Central memory CD4-positive, alpha-beta T cell (primary cell): ENCODE measurements around the gene CCDC110.
A peak's percentile ranks its signal among the peaks of the same experiment; 100 is the strongest.

Source experiments
- DNase-seq: peaks from one replicate; pipeline ENCODE4 v3.0.0; 2022

The CCDC110 gene

GRCh38 chr4:185470501-185471195 lies 885 bp downstream of the CCDC110 start:
- peak; percentile 59 for DNase-seq

GRCh38 chr4:185469580-185470154 lies 1.9 kb downstream of the CCDC110 start:
- DNase-seq: no peak

GRCh38 chr4:185468999-185469398 lies 2.5 kb downstream of the CCDC110 start:
- no peak for DNase-seq

- DNase-seq: no peak
These were observed 3.5 kb downstream of the CCDC110 start for GRCh38 chr4:185467991-185468390.

GRCh38 chr4:185467101-185467500 lies 4.4 kb downstream of the CCDC110 start:
- no peak for DNase-seq

GRCh38 chr4:185465707-185466106 lies 5.8 kb downstream of the CCDC110 start:
- no peak for DNase-seq

GRCh38 chr4:185464887-185465286 lies 6.6 kb downstream of the CCDC110 start:
- DNase-seq: no peak

GRCh38 chr4:185464183-185464582 lies 7.3 kb downstream of the CCDC110 start:
- DNase-seq: no peak

GRCh38 chr4:185463541-185463940 lies 8.0 kb downstream of the CCDC110 start:
- DNase-seq: no peak

GRCh38 chr4:185461565-185461964 lies 10.0 kb downstream of the CCDC110 start:
- no peak for DNase-seq

- no peak for DNase-seq
These were observed 14.4 kb downstream of the CCDC110 start for GRCh38 chr4:185457136-185457535.

- DNase-seq: no peak
These were observed 15.4 kb downstream of the CCDC110 start for GRCh38 chr4:185456131-185456530.

- no peak for DNase-seq
These were observed 26.3 kb downstream of the CCDC110 start for GRCh38 chr4:185445209-185445608.

GRCh38 chr4:185441479-185441878 lies 30.1 kb downstream of the CCDC110 start:
- DNase-seq: no peak

GRCh38 chr4:185437809-185438208 lies 33.7 kb downstream of the CCDC110 start:
- DNase-seq: no peak

- no peak for DNase-seq
These were observed 36.1 kb downstream of the CCDC110 start for GRCh38 chr4:185435466-185435865.

- no peak for DNase-seq
These were observed 41.9 kb downstream of the CCDC110 start for GRCh38 chr4:185429660-185430059.

- no peak for DNase-seq
These were observed 44.4 kb downstream of the CCDC110 start for GRCh38 chr4:185426960-185427688.

GRCh38 chr4:185425647-185426352 lies 45.7 kb downstream of the CCDC110 start, which contains the start of gene UFSP2:
Gene UFSP2 (minus strand): TSS chr4:185425964. CDS start chr4:185425868, 96 bp downstream.
- peak; percentile 92 for DNase-seq

GRCh38 chr4:185424905-185425646 lies 46.5 kb downstream of the CCDC110 start:
- no peak for DNase-seq

- DNase-seq: no peak
These were observed 50.0 kb downstream of the CCDC110 start for GRCh38 chr4:185421366-185422124.

GRCh38 chr4:185416955-185417354 lies 54.6 kb downstream of the CCDC110 start:
- no peak for DNase-seq
